ENCODE data around the gene HSH2D. TPM values are rescaled to one million over a fixed set of nuclear protein-coding genes. Genes with fewer than 3 reads are reported as not detected.

The HSH2D gene
- total and polyA plus RNA-seq, 9 of the 15 experiments (the other 6 are each of a cell fraction or from before 2014, with no cell fraction given) = 0.03 to 1.1 (median 0.35) TPM; not detected in 1

- TF ChIP-seq MGA (IDR thresholded peaks at IDR 0.05) = no peak
- no peak for TF ChIP-seq NCOA6 (IDR thresholded peaks at IDR 0.05)
- TF ChIP-seq THAP12 (CRISPR knock-in tag; IDR thresholded peaks at IDR 0.05) = no peak
- no peak for TF ChIP-seq GATAD2A (IDR thresholded peaks at IDR 0.05)
- no peak for TF ChIP-seq PHF21A (IDR thresholded peaks at IDR 0.05; ENCODE audit: borderline replicate concordance, low read depth)
- TF ChIP-seq ZNF277 (CRISPR knock-in tag; IDR thresholded peaks at IDR 0.05; ENCODE audit: borderline replicate concordance) = no peak
These were observed 41.8 kb downstream of the HSH2D start, which contains the start of gene FAM32A (continued) for GRCh38 chr19:16185123-16185767.

Measured in K562 (cell line).